22Rv1 (cell line): Measurements from ENCODE around the gene KAZN.

Experiments
- H3K27ac ChIP-seq: fragments of 450-650 bp; 2 replicates; pipeline ENCODE4 v1.5.1; 2017
- ZFX ChIP-seq: fragments of 450-650 bp; IDR thresholded peaks from 2 replicates; pipeline ENCODE4 v1.6.1; 2017; ENCODE audit warnings: antibody characterized with exemption, borderline replicate concordance
- TF ChIP-seq, protein P1 (sequence below): fragments of 450-650 bp; IDR thresholded peaks from 2 replicates; pipeline ENCODE4 v1.5.1; 2017; ENCODE audit warnings: mild to moderate bottlenecking

The KAZN gene

GRCh38 chr1:14825396-14825795 lies 226.9 kb downstream of the KAZN start:
- no peak overlapping the region for H3K27ac ChIP-seq
- TF ChIP-seq, protein P1, sequence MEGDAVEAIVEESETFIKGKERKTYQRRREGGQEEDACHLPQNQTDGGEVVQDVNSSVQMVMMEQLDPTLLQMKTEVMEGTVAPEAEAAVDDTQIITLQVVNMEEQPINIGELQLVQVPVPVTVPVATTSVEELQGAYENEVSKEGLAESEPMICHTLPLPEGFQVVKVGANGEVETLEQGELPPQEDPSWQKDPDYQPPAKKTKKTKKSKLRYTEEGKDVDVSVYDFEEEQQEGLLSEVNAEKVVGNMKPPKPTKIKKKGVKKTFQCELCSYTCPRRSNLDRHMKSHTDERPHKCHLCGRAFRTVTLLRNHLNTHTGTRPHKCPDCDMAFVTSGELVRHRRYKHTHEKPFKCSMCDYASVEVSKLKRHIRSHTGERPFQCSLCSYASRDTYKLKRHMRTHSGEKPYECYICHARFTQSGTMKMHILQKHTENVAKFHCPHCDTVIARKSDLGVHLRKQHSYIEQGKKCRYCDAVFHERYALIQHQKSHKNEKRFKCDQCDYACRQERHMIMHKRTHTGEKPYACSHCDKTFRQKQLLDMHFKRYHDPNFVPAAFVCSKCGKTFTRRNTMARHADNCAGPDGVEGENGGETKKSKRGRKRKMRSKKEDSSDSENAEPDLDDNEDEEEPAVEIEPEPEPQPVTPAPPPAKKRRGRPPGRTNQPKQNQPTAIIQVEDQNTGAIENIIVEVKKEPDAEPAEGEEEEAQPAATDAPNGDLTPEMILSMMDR, result no peak
- TF ChIP-seq ZFX, result no peak

DNA sequence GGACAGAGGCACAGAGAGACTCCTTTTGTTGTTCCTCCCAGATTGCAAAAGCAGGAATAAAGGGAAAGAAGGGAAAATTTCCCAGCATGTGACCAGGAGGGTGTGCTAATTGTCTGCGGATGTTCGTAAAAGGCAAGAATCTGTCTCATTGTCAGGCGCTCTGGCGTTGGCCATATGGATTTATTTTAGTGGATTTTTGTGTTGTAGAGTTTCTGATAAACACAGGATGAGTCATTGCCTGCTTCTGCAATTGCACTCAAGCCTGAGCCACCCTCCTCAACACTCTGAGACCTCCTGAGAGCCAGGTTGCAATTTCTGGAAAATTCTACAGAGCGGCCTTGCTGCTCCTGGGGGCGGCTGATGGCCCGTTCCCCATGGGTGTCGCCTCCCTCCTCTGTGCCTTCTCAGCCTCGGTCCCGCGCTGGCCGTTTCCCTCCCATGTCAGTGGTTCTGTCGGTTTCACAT lies 227.7 kb downstream of the KAZN start:
- TF ChIP-seq, protein P1, result no peak

GRCh38 chr1:14826731-14827326 lies 228.3 kb downstream of the KAZN start:
- TF ChIP-seq ZFX, result no peak
- TF ChIP-seq, protein P1, result no peak
- H3K27ac ChIP-seq, result no peak overlapping the region

More for the DNA sequence above, 227.7 kb downstream of the KAZN start:
- H3K27ac ChIP-seq, result no peak overlapping the region

GRCh38 chr1:14827870-14828269 lies 229.4 kb downstream of the KAZN start:
- no peak overlapping the region for H3K27ac ChIP-seq
- TF ChIP-seq ZFX, result no peak
- TF ChIP-seq, protein P1, result no peak

DNA sequence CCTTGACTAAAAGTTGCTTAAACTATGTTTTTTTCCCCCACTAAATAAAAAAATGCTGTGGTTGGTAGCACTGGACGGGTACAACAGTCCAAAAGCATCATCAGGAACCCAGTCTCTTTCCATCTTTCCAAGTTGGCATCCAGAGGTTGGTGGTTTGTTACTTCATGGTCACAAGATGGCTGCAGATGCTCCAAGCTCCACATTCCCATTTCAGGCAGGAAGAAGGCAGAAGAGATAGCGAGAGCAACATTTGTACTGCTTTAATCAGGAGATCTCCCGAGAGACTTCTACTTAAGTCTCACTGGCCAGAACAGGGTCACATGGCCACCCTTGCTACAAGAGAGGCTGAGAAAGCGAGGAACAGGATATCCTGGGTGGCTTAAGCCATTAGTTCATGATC lies 230.2 kb downstream of the KAZN start:
- H3K27ac ChIP-seq, result no peak overlapping the region
- TF ChIP-seq, protein P1, result no peak
- TF ChIP-seq ZFX, result no peak

DNA sequence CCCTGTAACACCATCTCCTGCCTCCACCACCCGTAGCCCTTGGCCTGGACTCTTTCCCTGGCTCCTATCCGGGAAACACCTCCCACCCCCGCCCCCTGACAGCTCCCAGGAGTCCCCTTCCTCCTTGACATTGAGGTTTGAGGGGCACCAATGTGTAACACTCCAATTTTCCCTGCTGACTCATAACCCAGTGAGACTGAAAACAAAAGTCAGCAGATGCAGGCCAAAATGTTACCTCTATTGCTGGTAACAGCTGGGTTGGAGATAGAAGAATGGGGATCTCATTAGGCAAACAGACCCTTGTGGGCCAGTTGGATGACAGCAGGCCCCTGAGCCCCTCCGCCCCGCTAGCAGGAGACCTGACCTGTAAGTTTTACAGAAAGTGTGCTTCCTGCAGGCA lies 237.2 kb downstream of the KAZN start:
- H3K27ac ChIP-seq, result no peak overlapping the region

More for the DNA sequence above, 237.2 kb downstream of the KAZN start:
- TF ChIP-seq, protein P1, result no peak
- no peak for TF ChIP-seq ZFX
